NCI-H345 treated with DMSO at 0.1 percent for 48 hours (cell line): Measurements from ENCODE around the gene APOL6.
"Not testable (repeated sequence)": the region's sequence is repeated elsewhere in the genome, so short reads cannot be mapped to it uniquely, and the experiment has no call there.

Source experiments
- DNase-seq: peaks from one replicate; lab custom pipeline; 2025; ENCODE audit not compliant: unreplicated experiment; lab: John Stamatoyannopoulos, UW

Gene APOL6

DNA sequence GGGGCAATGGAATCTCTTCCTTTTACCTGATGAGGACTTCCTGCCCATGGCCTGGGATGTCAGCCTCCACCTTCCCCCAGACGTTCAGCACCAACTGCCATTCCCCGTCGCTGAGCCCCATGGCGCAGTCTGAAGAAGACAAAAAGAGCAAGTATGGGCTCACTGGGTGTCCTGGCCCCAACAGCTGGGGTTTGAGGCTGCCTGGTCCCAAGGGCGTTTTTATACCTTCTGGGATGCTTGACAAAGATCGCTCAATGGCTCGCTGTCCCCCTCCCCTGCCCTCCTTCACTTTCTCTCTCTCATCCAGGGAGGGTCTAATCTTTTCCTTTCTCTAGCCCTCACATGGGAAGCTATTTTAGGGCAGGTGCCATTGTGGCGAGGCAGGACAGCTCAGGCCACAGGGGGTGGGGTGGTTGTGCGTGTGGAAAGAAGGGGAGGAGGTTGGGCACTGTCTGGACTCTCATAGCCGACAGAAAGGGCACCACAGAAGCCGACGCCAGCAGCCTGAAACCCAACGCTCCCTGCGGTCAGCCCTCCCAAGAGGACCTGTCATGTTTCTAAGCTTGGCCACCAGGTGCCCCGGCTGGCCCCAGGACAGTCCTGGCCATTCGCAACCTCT is 31.0 kb upstream of the APOL6 start, which contains the start of gene MB:
MB (minus strand) TSS at position 193 of the 619 bp plus-strand sequence; CDS start at position 121, 72 bp downstream.
- DNase-seq, result no peak

DNA sequence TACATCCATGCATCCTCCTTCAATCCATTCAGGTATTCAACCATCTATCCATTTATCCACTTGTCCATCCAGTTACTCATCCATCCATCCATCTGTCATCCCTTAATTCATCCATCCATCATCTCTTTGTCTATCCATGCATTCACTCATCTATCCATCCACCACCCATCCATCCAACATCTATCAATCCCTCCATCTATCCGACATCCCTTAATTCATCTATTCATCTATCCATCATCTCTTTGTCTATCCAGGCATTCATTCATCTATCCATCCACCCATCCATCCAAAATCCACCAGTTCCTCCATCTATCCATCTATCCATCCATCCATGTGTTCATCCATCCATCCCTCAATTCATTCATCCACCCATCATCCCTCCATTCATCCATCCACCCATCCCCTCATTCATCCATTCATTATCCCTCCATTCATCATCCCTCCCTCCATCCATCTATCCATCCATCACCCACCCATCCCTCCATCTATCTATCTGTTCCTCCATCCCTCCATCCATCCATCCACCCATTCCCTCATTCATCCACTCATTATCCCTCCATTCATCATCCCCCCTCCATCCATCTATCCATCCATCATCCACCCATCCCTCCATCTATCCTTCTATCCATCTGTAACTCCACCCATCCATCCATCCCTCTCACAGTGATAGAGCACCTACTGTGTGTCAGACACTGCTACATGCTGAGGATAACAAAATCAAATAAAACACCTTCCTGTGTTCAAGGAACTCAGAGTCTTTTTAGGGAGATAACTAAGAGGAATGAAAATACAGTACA is 29.6 kb upstream of the APOL6 start:
- DNase-seq, result no peak

DNA sequence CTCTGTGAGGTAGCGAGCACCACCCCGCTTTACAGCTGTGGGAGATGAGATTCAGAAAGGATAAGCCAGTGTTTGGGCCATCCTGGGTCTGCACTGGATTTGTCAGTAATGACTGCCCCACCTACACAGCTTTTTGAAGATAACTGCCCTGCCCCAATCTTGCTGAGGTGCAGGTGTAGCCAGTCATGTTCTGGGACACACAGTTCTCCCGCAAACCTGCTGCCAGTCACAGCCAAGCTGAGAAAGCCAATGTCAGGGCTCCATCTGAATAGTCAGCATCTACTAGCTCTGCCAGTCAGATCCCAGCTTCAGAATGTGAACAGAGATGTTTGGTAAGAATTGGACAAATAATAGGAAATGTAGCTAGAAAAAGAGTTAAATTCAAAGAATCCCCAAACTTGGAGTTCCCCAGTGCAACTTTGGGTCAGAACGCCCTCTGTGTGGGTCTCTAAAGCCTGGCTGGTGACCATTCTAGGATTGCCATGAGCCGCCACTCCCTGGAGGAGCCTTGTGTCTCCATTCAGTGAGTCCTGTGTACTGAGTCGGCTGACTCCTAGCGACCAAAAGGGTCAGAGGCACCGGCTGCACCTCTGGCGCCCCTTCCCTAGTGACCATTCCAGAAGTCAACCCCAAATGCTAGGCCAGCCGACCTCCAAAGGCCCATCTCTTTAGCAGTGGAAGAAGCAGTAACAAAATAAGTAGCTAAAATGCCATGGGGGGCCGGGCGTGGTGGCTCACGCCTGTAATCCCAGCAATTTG is 28.7 kb upstream of the APOL6 start:
- DNase-seq, result no peak

DNA sequence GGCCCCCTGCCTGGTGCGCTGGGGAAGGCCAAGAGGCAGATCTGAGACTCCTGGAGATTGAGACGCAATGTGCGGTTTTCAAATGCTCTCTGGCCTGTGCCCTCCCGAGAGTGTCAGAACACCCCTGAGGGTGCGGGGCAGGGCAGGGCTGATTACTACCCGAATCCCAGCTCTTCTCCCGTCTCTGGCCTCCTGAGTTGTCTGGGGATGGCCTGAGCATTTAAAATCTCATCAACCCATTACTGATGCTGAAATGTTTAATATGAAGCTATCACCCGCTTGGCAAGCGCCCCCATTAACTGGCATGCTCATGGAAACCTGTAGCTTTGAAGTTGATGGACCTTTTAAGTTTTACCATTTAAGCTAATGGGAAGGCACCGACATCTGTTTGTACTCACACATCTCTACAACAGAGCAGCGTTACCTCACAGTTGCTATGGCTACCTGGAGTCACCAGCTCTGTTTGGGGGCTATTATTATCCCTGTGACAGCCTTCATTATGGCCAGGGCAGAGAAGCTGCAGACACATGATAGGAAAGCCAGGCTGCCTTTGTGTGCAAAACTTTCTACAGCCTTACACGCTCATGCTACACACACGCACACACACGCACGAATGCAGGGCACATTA is 27.5 kb upstream of the APOL6 start:
- no peak for DNase-seq

DNA sequence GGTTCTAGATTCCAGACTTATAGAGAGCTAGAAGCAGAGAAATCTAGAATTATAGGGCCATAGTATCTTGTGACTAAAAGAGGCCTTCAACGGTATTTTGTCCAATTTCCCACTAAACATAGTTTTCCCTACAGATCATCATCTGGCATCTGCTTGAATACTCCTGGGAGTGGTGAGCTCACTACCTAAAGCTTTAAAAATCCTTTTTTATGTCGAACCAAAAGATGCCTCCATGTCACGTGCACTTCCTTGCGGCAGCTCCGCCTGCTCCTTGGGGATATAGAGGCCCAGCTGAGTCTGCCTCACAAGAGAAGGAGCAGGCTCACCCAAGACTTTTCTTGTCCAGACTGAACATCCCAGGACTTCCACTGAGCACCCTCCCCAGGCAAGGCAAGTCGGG is 26.8 kb upstream of the APOL6 start:
- no peak for DNase-seq

DNA sequence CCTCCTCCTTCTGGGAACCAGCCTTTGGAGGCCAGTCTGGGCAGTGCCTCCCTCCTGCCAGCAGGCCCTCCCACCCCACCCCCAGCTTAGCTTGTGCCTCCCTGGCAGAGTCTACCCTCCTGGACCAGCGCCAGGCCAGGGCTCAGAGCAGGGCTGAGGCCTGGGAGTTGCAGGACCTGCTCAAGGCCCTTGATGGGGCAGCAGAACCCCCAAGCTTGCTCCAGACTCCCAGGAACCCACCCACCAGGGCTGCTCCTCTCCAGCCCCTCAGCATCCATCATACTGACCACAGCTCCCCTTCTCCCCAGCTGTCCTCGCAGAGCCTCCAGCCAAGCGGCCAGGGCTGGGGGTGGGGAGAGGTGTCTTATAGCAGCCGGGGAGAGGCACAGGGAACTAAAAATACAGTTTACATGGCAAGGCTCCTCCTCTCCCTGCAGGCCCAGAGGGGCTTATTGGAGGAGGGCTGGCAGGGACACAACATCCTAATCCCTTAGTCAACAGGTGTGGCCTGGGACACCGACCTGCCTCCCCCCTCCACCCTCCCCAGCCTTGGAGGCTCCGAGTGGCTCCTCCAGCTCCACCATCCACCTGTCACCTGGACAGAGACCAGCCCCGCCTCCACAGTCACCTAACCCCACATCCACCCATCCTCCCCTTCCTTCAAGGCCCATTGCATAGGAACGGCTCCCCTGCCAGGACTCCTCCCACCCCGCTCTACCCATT is 25.9 kb upstream of the APOL6 start:
- peak; percentile 28 for DNase-seq

DNA sequence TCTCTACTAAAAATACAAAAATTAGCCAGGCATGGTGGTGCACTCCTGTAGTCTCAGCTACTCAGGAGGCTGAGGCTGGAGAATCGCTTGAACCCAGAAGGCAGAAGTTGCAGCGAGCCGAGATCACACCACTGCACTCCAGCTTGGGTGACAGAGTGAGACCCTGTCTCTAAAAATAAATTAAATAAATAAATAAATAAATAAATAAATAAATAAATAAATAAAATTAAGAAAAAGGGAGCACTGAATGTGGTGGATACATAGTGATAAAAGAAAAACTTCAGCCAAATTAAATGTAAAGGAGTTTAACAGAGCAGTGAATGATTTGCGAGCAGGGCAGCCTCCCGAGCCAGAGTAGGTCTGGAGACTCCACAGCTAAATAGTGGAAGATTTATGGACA is 24.4 kb upstream of the APOL6 start:
- not testable (repeated sequence) for DNase-seq

DNA sequence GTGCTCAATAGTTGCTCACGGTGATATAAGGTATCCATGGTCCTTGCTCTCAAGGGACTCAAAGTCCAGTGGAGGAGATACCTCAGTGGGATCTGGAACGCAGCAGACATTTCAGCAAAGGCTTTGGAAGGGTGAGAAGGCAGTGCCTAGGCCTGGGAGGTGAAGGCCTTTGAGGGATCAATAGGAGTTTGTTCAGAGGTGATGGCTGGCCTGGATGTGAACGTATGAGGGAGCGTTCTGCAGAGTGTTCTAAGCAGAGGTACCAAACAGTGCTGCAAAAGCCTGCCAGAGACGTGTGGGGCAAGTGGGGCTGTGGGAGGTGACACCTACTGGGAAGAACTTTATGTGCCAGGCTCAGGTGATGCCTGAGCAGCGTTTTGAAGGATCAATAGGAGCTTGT is 23.7 kb upstream of the APOL6 start:
- DNase-seq, result no peak

DNA sequence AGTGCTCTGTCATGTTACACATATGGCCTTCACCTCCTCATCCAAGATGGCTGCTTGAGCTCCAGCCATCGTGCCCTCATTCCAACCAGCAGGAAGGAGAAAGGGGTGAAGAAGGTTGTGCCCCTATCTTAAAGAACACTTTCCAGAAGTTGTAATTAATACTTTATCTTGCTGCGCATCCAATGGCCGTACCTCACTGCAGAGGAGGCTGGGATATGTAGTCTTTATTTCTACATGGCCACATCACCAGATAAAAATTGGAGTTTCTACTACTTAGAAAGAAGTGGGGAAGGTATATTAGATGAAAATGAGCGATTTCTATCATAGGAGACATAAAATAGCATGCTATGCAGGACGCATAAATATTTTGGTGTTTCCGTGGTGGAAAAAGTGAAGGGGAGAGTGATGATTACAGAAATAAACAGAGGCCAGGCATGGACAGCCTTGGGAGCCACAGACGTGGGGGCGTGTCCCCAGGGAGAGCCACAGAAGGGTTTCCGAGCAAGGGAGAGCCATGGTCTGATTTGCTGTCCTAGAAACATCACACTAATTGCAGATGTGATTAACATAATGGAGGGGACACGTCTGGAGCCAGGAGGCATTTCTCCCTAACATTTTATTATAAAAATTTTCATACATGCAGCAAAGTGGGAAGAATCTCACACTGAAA is 22.3 kb upstream of the APOL6 start:
- DNase-seq, result no peak

DNA sequence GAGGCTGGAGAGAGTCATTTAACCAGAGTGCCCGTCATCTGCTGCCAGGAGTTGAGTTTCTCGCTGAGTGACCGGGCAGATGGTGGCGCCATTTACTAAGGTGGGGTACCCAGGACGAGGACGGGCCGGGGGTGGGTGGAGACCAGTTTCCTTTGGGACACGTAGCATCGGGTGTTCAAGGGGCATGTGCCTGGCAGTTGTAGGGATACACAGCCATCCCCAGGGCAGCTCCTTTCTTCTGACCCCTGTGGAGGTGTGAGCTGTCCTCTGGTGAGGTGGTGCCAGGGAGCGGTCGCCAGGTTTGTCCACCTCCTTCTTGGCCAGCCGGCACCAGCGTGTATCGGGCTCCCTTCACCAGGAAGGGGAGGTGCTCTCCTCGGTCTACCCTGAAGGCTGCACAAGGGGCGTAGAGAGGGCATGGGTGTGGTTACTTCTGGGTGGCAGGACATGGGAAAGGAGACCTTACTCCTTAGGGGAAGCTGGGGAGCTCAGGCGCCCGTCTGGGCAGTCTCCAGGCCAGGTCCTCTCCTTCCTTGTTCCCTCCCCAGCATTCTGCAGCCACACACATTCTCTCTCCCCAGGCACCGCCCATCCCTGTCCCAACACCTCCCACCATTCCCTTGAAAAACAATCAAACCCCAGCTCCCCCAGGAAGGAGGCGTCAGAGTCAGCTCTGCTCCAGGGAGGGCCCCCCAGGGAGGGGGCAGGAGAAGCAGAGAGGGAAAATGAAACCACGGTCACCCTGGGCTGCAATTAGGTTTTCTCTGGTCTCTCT is 20.8 kb upstream of the APOL6 start:
- DNase-seq, result no peak

DNA sequence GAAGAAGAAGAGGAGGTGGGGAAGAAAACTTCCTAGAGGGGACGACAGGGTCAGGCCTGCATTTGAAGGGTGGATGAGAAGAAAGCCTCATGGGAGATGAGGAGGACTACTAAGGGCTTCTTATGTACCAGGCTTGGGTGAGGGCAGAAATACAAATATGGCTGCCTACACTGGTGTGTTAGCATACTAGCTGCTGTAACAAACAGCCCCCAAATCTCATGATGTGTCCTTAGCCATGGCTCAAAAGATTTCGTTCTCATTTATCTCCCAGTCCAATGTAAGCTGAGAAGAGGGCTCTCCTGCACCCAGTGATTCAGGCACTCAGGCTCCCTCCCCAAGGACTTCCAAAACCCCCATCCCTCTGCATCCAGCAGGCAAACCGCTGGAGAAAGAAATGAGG is 19.5 kb upstream of the APOL6 start:
- DNase-seq, result no peak

DNA sequence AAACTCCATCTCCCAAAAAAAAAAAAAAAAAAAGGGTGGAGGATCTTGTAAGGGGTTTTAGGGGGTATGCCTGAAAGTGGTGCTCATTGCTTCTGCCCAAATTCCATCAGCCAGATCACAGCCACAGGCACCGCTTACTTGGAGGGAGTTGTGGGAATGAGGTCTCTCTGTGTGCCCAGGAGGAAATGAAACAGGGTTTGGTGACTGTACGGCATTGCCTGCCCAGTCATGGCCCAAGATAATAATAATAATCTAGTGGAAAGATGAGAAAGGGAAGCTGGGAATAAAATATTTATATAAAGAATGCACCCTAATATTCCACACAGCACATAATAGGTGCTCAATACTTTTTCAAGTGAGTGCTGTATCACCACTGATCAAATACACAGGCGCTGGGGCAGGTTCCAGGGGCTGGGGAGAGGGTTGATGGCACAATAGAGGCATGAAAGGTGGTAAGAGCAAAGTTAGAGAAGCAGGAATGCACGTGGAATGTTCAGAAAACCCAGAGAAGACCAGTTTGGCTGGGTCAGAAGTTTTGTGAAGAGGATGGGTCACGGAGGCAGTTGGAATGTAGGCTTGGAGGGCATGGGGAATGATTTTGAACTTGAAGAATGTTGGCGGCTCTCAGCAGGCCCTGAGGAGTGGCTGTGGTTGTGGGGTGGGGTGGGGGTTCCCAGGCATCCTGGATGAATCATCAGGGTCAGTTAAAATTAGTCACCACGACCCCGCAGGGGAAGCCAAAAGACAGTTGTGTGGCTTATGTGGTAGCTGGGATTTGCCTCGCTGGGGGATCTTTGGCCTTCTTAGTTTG is 18.6 kb upstream of the APOL6 start:
- DNase-seq, result no peak

DNA sequence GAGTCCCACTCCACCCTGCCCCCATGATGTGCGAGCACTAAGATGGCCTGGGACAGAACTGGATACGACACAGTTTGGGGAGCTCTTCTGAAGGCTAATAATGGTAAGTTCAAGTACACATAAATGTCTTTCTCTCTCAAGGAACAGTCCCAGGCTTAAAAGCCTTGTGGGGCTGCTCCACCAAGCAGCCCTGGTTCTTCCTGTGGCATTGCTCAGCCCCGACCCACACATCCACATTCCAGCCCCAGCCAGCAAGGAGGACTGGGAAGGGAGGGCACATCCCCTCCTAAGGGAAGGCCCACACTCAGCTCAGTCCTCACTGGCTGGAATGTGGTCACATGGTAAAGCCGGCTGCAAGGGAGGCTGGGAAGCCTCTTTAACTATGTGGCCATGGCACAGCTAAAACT is 17.9 kb upstream of the APOL6 start:
- DNase-seq, result no peak

DNA sequence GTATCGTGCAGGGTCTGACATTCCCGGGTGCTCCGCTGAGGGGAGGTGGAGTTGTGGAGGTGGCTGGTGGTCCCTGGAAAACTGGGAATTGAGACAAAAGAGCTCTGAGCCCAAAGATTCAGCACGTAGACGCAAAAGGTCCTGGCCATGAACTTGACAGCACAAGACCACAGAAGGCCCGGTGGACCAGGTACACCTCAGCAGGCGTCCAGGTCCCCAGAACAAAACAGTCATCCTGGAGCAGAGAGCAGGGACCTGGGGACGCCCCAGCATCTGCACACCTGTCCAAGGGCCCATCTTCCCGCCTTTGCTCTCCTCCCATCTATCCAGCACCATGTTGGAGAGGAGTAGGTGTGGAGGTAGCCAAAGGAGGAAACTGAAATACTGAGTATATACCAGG is 17.4 kb upstream of the APOL6 start:
- no peak for DNase-seq

DNA sequence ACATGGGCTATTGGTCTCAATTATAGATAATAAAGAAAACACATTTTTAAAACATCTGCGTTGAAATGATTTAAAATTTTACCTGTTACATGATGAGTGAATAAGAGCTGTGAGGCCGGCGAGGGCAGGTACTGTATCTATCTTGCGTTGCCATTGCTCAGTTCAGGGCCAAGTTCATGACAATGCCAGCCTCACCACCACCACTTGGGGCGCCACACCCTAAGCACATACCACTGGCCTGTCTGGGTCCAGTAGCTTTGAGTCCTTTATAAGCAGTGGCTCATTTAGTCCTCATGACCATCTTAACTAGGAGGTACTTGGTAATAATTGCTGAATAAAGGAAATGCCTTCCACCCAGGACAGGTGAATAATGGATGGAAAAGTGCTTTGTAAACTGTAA is 16.6 kb upstream of the APOL6 start:
- DNase-seq, result no peak

DNA sequence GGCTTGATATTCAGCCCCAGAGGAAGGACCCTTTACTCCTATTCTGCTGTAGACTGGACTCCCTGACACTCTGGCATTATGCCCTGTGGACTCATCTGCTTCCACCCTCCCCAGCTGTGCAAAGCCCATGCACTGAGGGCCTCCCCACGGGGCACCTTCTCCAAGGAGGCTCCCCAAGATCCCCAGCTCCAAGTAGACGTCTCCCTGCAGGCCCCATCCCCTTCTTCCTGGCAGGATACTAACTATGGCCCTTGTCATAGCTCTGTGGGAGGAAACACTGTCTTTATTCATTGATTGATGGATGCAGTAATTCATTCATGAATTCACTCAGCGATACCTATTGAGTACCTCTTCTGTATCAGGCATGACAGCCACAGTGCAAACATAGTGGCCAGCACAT is 15.3 kb upstream of the APOL6 start:
- DNase-seq, result no peak

DNA sequence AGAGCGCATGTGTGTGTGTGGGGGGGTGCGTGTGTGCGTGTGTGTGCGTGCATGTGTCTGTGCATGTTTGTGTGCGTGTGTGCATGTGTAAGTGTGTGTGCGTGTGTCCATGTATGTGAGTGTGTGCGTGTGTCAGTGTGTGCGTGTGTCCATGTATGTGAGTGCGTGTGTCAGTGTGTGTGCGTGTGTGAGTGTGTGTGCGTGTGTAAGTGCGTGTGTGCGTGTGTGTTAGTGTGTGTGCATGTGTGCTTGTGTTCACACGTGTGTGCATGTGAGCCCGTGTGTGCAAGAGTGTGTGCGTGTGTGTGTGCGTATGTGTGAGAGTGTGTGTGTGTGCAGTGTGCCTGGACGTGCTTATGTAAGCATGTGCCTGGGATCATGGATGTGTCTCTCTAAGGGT is 14.7 kb upstream of the APOL6 start:
- no peak for DNase-seq

DNA sequence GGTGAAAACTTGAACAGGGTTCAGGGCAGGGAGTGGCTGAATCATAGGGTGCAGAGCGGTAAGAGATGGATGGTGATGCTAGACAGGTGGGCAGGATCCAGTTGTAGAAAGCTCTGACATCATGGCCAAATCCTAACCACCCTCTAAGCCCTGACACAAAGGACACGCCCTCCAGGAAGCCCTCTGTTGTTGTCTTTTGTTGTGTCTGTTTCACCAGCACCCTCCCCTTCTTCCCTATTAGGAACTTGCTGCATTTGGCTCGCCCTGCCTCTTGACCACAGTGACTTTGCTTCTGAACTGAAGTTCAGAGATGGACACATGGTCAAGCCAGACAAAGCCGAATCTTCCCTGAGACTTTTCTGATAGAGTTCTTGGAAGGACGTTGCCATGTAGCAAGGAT is 14.2 kb upstream of the APOL6 start:
- no peak for DNase-seq
